Stimulated activated CD4-positive, alpha-beta T cell treated with anti-CD3 and anti-CD28 coated beads, Interleukin-15, amount 100 ng/mL, for 48 hours (primary cell): Measurements from ENCODE around the gene FZD8.

Experiments used
- DNase-seq, 2 donors: peaks; one replicate each; pipeline ENCODE4 v3.0.0-alpha.2; 2020; ENCODE audit warnings: low read depth in 2 of 2

Gene FZD8

GRCh38 chr10:35606430-35606829, 35.7 kb downstream of the FZD8 start:
- DNase-seq = no peak

- DNase-seq = no peak
These were observed 36.9 kb downstream of the FZD8 start, which contains the start of gene GJD4 for GRCh38 chr10:35605191-35605590. Gene GJD4 (plus strand): TSS chr10:35605341. CDS start chr10:35605568, 227 bp downstream.

GRCh38 chr10:35600193-35600592, 41.9 kb downstream of the FZD8 start:
- DNase-seq = no peak

DNA sequence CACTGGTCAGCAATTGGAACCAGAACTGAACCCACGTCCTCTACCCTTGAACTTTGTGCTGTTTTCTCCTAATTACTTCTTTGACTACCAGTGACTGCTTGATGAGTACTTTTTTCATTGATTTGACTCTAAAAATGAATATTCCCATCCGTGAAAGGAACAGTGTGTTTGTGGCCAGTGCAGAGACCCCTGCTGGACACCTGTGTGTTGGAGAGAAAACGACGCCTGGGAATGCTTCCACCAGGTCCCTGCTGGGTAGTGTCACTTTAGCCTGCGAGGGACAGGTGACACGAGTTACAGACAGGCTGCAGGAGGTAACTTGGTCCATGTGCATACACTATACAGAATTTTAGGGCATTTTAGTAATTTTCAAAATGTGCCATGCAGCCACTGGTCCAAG, 43.7 kb downstream of the FZD8 start:
- DNase-seq = no peak

DNA sequence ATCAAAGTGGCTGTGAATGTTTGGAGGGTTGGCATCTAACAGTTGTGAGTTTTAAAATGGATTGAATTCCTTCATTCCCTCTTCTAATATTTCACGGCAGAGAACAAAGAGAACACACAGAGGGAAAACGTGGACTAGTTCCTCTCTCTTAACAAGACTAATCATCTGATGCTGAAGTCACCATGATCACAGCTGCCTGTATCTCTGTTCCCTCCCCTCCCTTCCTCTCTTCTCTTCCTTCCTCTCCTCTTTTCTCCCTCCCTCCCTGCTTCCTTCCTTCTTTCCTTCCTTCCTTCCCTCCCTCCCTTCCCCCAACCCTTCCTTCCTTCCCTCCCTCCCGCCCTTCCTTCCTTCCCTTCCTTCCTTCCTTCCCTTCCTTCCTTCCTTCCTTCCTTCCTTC, 47.0 kb downstream of the FZD8 start:
- no peak for DNase-seq

GRCh38 chr10:35594115-35595079, 47.7 kb downstream of the FZD8 start:
- no peak for DNase-seq

DNA sequence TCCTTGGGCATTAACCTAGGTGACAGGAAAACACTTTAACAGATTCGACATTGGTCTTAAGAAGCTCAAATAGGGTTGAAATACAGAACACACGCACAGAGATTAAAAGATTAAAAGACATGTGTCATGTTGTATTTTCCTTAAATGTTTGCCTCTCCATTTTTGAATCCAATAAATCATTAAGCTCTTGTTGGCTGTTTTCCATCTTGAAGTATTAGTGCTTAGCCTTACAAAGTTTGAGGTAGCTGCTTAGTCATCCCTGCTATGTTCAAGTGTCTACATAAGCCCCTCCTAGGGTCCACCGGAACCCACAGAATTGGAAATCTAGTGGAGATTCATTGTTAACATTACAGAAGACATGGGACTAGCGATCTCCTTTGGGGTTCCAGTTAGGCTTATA, 49.7 kb downstream of the FZD8 start:
- DNase-seq = no peak

DNA sequence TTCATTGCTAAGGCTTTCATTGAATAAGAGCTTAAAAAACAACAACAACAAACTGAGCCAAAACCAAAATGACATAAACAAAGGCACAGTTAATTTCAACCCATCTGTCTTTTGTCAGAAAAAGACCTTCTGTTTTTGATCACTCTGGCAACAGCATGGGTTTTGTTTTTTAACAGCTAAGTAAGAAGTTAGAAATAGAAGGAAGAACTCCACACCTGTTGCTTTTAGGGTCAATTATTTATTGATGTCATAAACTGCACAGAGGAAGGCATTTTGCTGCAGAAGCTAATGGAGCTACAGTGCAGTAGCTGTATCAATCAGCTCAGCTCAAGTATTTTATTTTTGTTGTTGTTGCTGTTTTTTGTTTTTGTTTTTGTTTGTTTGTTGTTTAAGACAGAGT, 53.3 kb downstream of the FZD8 start:
- DNase-seq = no peak
